PC-3 (cell line): ENCODE data around the gene GKN1.

Experiments used
- CTCF ChIP-seq: fragments of 300-600 bp; sonication (generic); conservative IDR thresholded peaks from 2 replicates; pipeline ENCODE4 v1.5.1; 2017; ENCODE audit warnings: antibody characterized with exemption, low read depth, mild to moderate bottlenecking, low read length
- EZH2phosphoT487 ChIP-seq: fragments of 300-600 bp; sonication (generic); IDR thresholded peaks from 2 replicates; pipeline ENCODE4 v1.6.1; 2018; ENCODE audit warnings: mild to moderate bottlenecking, antibody characterized with exemption, low read length, borderline replicate concordance

GRCh38 chr2:68992341-68992740 lies 17.9 kb downstream of the GKN1 start:
- no peak for TF ChIP-seq CTCF
- no peak for TF ChIP-seq EZH2phosphoT487
